H1 (cell line): ENCODE results near the gene FAM107A. TPM values are rescaled to one million over a fixed set of nuclear protein-coding genes. Genes with fewer than 3 reads are reported as not detected.

ENCODE experiments used
- CTCF ChIA-PET: fragments of 300-600 bp; sonication (Branson Sonifier 250); formaldehyde crosslinking; loops from one replicate; lab custom pipeline; 2021; ENCODE audit not compliant: partially characterized antibody; lab: Charles Lee
- POLR2A ChIA-PET: fragments of 300-600 bp; sonication (Branson Sonifier 250); formaldehyde crosslinking; loops from one replicate; lab custom pipeline; 2021; ENCODE audit warnings: inconsistent platforms; ENCODE audit not compliant: partially characterized antibody; lab: Charles Lee
- DNase-seq, 2 experiments: peaks; one replicate each; pipeline versions ENCODE4 v3.0.0 to v3.0.0-alpha.2; 2010 to 2022; ENCODE audit warnings: low spot score in 2 of 2, low read depth in 1 of 2, mixed read lengths in 1 of 2
- FAIRE-seq: peaks from 2 replicates; lab custom pipeline; 2011; peaks lifted over from hg19 to GRCh38; lab: Jason Lieb, UNC
- H2AFZ ChIP-seq: 2 replicates; pipeline ENCODE4 v1.8.1; 2012; ENCODE audit warnings: low read length, inconsistent platforms
- H2AK5ac ChIP-seq: 2 replicates; pipeline ENCODE4 v1.6.1; 2013; ENCODE audit warnings: low read depth, low read length
- H2BK120ac ChIP-seq: replicated peaks from 2 replicates; pipeline ENCODE3; 2013; ENCODE audit warnings: low read depth, low read length, inconsistent platforms
- H2BK12ac ChIP-seq: 2 replicates; pipeline ENCODE4 v1.6.1; 2013; ENCODE audit warnings: low read depth, low read length
- H2BK15ac ChIP-seq: 2 replicates; pipeline ENCODE4 v1.6.1; 2013; ENCODE audit warnings: low read length
- H2BK20ac ChIP-seq: 2 replicates; pipeline ENCODE4 v1.6.1; 2013; ENCODE audit warnings: low read length
- H2BK5ac ChIP-seq: 2 replicates; pipeline ENCODE4 v1.6.1; 2013; ENCODE audit warnings: low read depth, low read length
- H3K14ac ChIP-seq: 2 replicates; pipeline ENCODE4 v1.6.1; 2013; ENCODE audit warnings: inconsistent platforms; ENCODE audit not compliant: insufficient read length
- H3K18ac ChIP-seq: 2 replicates; pipeline ENCODE4 v1.6.1; 2013; ENCODE audit warnings: low read length; ENCODE audit errors: extremely low read depth
- H3K23ac ChIP-seq: 2 replicates; pipeline ENCODE4 v1.6.1; 2013; ENCODE audit warnings: inconsistent platforms; ENCODE audit not compliant: insufficient read length
- H3K23me2 ChIP-seq: 2 replicates; pipeline ENCODE4 v1.6.1; 2013; ENCODE audit warnings: low read depth, low read length
- H3K27ac ChIP-seq: 2 replicates; pipeline ENCODE4 v1.6.1; 2011; ENCODE audit warnings: low read depth, low read length, inconsistent platforms
- H3K27me3 ChIP-seq, 4 experiments: replicated peaks in 1 of 4; 1 replicate in 1 of 4; 2 replicates in 3 of 4; pipeline versions ENCODE4 v1.6.1 to v1.8.1; 2011 to 2013; ENCODE audit warnings: low read length in 3 of 4, mild to moderate bottlenecking in 3 of 4, inconsistent platforms in 2 of 4, mixed read lengths in 2 of 4, moderate library complexity in 1 of 4; ENCODE audit not compliant: control insufficient read depth in 3 of 4, insufficient read depth in 3 of 4; ENCODE audit errors: extremely low read depth in 1 of 4
- H3K36me3 ChIP-seq, 4 experiments: 2 replicates each; pipeline versions ENCODE4 v1.6.1 to v1.8.1; 2011 to 2013; ENCODE audit warnings: mild to moderate bottlenecking in 4 of 4, low read length in 3 of 4, moderate library complexity in 2 of 4, control low read depth in 1 of 4, inconsistent platforms in 1 of 4; ENCODE audit not compliant: insufficient read depth in 4 of 4, control insufficient read depth in 2 of 4
- H3K4ac ChIP-seq: replicated peaks from 2 replicates; pipeline ENCODE3; 2013; ENCODE audit warnings: low read length, low read depth, mixed read lengths, inconsistent platforms; ENCODE audit not compliant: insufficient read length
- H3K4me1 ChIP-seq, 4 experiments: replicated peaks in 1 of 4; 1 replicate in 1 of 4; 2 replicates in 3 of 4; pipeline versions ENCODE4 v1.6.1 to v1.8.1; 2011 to 2013; ENCODE audit warnings: low read length in 3 of 4, inconsistent platforms in 2 of 4, mixed read lengths in 1 of 4; ENCODE audit not compliant: insufficient read depth in 4 of 4, control insufficient read depth in 3 of 4
- H3K4me2 ChIP-seq, 2 experiments: 2 replicates each; pipeline versions ENCODE4 v1.6.1 to v1.8.1; 2011 to 2013; ENCODE audit warnings: low read depth in 2 of 2, low read length in 2 of 2, control low read depth in 1 of 2, inconsistent platforms in 1 of 2, mild to moderate bottlenecking in 1 of 2; ENCODE audit not compliant: insufficient read depth in 1 of 2
- H3K4me3 ChIP-seq, 4 experiments: fragments of 200-600, 300-600 bp in 1 of 4; sonication (generic), shearing (Covaris generic), sonication (Bioruptor Twin) in 1 of 4; 2 replicates each; pipeline versions ENCODE4 v1.5.1 to v1.8.1; 2011 to 2016; ENCODE audit warnings: low read length in 4 of 4, low read depth in 3 of 4, control low read depth in 2 of 4, inconsistent platforms in 2 of 4, mild to moderate bottlenecking in 2 of 4, mixed read lengths in 1 of 4, moderate library complexity in 1 of 4; ENCODE audit not compliant: insufficient read depth in 2 of 4; ENCODE audit errors: extremely low read depth in 1 of 4
- H3K56ac ChIP-seq: replicated peaks from 2 replicates; pipeline ENCODE3; 2013; ENCODE audit warnings: low read depth, mild to moderate bottlenecking, mixed read lengths, low read length, inconsistent platforms; ENCODE audit not compliant: insufficient read length
- H3K79me1 ChIP-seq: 2 replicates; pipeline ENCODE4 v1.6.1; 2013; ENCODE audit warnings: low read depth, low read length, control low read depth
- H3K79me2 ChIP-seq, 2 experiments: 2 replicates each; pipeline versions ENCODE4 v1.6.1 to v1.8.1; 2012 to 2013; ENCODE audit warnings: low read length in 2 of 2, mild to moderate bottlenecking in 2 of 2, inconsistent platforms in 1 of 2; ENCODE audit not compliant: insufficient read depth in 2 of 2, control insufficient read depth in 1 of 2
- H3K9ac ChIP-seq, 4 experiments: replicated peaks in 1 of 4; 1 replicate in 1 of 4; 2 replicates in 3 of 4; pipeline versions ENCODE4 v1.6.1 to v1.8.1; 2011 to 2013; ENCODE audit warnings: low read depth in 3 of 4, low read length in 3 of 4, control low read depth in 2 of 4, mild to moderate bottlenecking in 2 of 4, moderate library complexity in 2 of 4, inconsistent platforms in 1 of 4; ENCODE audit errors: extremely low read depth in 1 of 4
- H3K9me3 ChIP-seq, 2 experiments: 2 replicates each; pipeline versions ENCODE4 v1.6.1 to v1.8.1; 2012 to 2013; ENCODE audit warnings: mild to moderate bottlenecking in 2 of 2, moderate library complexity in 2 of 2, control low read depth in 1 of 2, inconsistent platforms in 1 of 2, low read depth in 1 of 2, low read length in 1 of 2, mixed read lengths in 1 of 2; ENCODE audit not compliant: insufficient read depth in 2 of 2
- H4K20me1 ChIP-seq, 2 experiments: replicated peaks in 1 of 2; 2 replicates each; pipeline versions ENCODE3 to v1.8.1; 2011 to 2013; ENCODE audit warnings: inconsistent platforms in 2 of 2, low read length in 2 of 2, mild to moderate bottlenecking in 1 of 2; ENCODE audit not compliant: insufficient read depth in 2 of 2, control insufficient read depth in 1 of 2
- H4K5ac ChIP-seq: 2 replicates; pipeline ENCODE4 v1.6.1; 2013; ENCODE audit warnings: low read length, low read depth, mixed read lengths, inconsistent platforms; ENCODE audit not compliant: insufficient read length
- H4K8ac ChIP-seq: 2 replicates; pipeline ENCODE4 v1.8.0; 2013; ENCODE audit warnings: mild to moderate bottlenecking, moderate library complexity, low read length, inconsistent platforms; ENCODE audit not compliant: insufficient read depth; ENCODE audit errors: extremely low read depth
- H4K91ac ChIP-seq: replicated peaks from 2 replicates; pipeline ENCODE3; 2013; ENCODE audit warnings: low read length, mixed read lengths, inconsistent platforms; ENCODE audit not compliant: insufficient read length
- ATF2 ChIP-seq: IDR thresholded peaks from 2 replicates; pipeline ENCODE4 v1.6.1; 2012; ENCODE audit warnings: low read length, inconsistent platforms
- ATF3 ChIP-seq: IDR thresholded peaks from 2 replicates; pipeline ENCODE4 v1.6.1; 2011; ENCODE audit warnings: low read depth, mild to moderate bottlenecking, low read length; ENCODE audit not compliant: insufficient read depth
- CBX5 ChIP-seq: fragments of 300-800, 300-1000 bp; sonication (generic); IDR thresholded peaks from 2 replicates; pipeline ENCODE4 v1.7.1; 2016; ENCODE audit warnings: antibody characterized with exemption, low read length, low read depth
- CBX8 ChIP-seq: fragments of 300-800, 300-1000 bp; sonication (generic); IDR thresholded peaks from 2 replicates; pipeline ENCODE4 v1.7.1; 2016; ENCODE audit warnings: low read depth, low read length, borderline replicate concordance
- CHD2 ChIP-seq: IDR thresholded peaks from 2 replicates; pipeline ENCODE4 v1.6.1; 2012; ENCODE audit warnings: low read length, improper control_type of control experiment
- EGR1 ChIP-seq: IDR thresholded peaks from 2 replicates; pipeline ENCODE4 v1.6.1; 2011; ENCODE audit warnings: low read depth, low read length, borderline replicate concordance
- GABPA ChIP-seq: IDR thresholded peaks from 2 replicates; pipeline ENCODE4 v1.6.1; 2011; ENCODE audit warnings: mild to moderate bottlenecking, low read length, moderate library complexity, borderline replicate concordance; ENCODE audit not compliant: insufficient read depth
- GTF2F1 ChIP-seq: IDR thresholded peaks from 2 replicates; pipeline ENCODE4 v1.6.1; 2012; ENCODE audit warnings: low read depth, low read length, improper control_type of control experiment, borderline replicate concordance
- POU5F1 ChIP-seq: IDR thresholded peaks from 2 replicates; pipeline ENCODE4 v1.6.1; 2011; ENCODE audit warnings: low read depth, mild to moderate bottlenecking, low read length, moderate library complexity
- SRF ChIP-seq: IDR thresholded peaks from 2 replicates; pipeline ENCODE4 v1.6.1; 2011; ENCODE audit warnings: mild to moderate bottlenecking, low read depth, low read length, moderate library complexity
- TAF7 ChIP-seq: optimal IDR thresholded peaks from 2 replicates; pipeline ENCODE3; 2011; ENCODE audit warnings: low read depth, mild to moderate bottlenecking, inconsistent platforms, low read length, moderate library complexity, borderline replicate concordance
- whole genome bisulfite sequencing, 2 experiments: shearing (Covaris generic) in 1 of 2; methylation state at CpG; one replicate each; pipeline versions ENCODE4 v1.1.6 to v1.1.7; 2013 to 2015; ENCODE audit warnings: low lambda C conversion rate in 2 of 2, mixed read lengths in 2 of 2, inconsistent platforms in 1 of 2, low coverage in 1 of 2, missing lambda C conversion rate in 1 of 2; ENCODE audit not compliant: insufficient replicate concordance in 2 of 2, insufficient coverage in 1 of 2, insufficient read length in 1 of 2; ENCODE audit errors: extremely low coverage in 1 of 2, missing lambda C conversion rate in 1 of 2; 5-methylcytosine and 5-hydroxymethylcytosine counted together
- polyA plus RNA-seq, 7 experiments: library from polyadenylated mRNA; depleted of rRNA in 3 of 7; stranded (reverse) in 5 of 7; unstranded in 2 of 7; fragments of >200 nt in 5 of 7; fragments of 200-250 nt in 2 of 7; gene quantifications; 1 replicate in 5 of 7; 2 replicates in 1 of 7; 4 replicates in 1 of 7; pipeline versions ENCODE4 v1.2.1 to v1.2.3, GENCODE V29; 2011 to 2013; ENCODE audit warnings: missing spikeins in 2 of 7, mixed read lengths in 2 of 7
- total RNA-seq: library from RNA; stranded (reverse); fragmentation: NEBNext Ultra II Directional; extraction: Animal tissue kit (Norgen Biotek cat#: 25700); gene quantifications from 2 replicates; pipeline ENCODE4 v1.2.1, GENCODE V29; 2021

The FAM107A gene
- total and polyA plus RNA-seq, 2 of the 8 experiments (the other 6 are each of a cell fraction or from before 2014, with no cell fraction given): 0.51 to 0.65 TPM

DNA sequence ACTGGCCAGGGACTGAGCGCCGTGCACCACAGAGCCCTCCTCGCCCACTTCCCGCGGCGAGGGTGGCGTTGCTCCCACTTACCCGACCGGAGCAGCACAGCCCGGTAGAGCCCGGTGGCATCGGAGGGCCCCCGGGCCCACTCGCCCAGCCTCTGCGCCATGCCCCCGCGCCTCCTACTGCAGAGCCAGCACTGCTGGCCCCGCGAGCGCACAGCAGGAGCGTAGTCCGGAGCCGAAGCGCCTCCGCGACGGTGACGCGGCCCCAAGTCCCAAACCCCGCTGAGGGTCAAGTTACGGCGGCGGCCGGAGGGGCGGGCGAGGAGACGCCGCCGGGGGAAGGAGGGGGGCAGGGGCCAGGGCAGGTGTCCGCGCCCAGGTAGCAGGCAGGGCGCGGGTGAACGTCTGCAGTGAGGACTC, 9.6 kb upstream of the FAM107A start:
- no peak overlapping the region for H4K5ac ChIP-seq
- H3K23me2 ChIP-seq: peaks cover 2% of the 10 kb centered on the region; the same call in 1 of the 2 replicates
- H3K4me3 ChIP-seq: peak overlapping the region; percentile 20 to 58 (median 39); a peak in 7 of 8 replicates
- H2AFZ ChIP-seq: no peak overlapping the region
- ChIA-PET CTCF (interaction anchor here (0.7 to 40.0 kb wide), 6 partner anchors 10 to 102 kb away, joined by 3 to 994 read pairs (median 3); no protein-coding TSS in a partner anchor), POLR2A (no interaction called here)
- no peak overlapping the region for H2AK5ac ChIP-seq
- H2BK5ac ChIP-seq: no peak overlapping the region
- no peaks in the 10 kb centered on the region for H3K79me2 ChIP-seq
- H4K20me1 ChIP-seq: peaks cover 0 to 5% of the 10 kb centered on the region in 2 experiments
- no peaks in the 10 kb centered on the region for H3K36me3 ChIP-seq
- no peaks in the 10 kb centered on the region for H3K79me1 ChIP-seq
- no peak overlapping the region for H3K18ac ChIP-seq
- H3K4me1 ChIP-seq: peaks cover 4 to 14% (median 9%) of the 10 kb centered on the region in 4 experiments; a peak in 6 of 7 replicates
- H3K4me2 ChIP-seq: peak overlapping the region; percentile 38 to 85
- FAIRE-seq (no peak), DNase-seq (peak in 1 of 2 experiments; percentile 84)
- H3K14ac ChIP-seq: no peak overlapping the region
- H3K9ac ChIP-seq: 0 out of 7 replicates have a peak overlapping the region, but pooled peaks of 1 of the 4 experiments have one; percentile 3
- H3K27ac ChIP-seq: no peak overlapping the region
- no peaks in the 10 kb centered on the region for H3K9me3 ChIP-seq
- H2BK12ac ChIP-seq: no peak overlapping the region; the same call in 1 of the 2 replicates
- no peak overlapping the region for H3K23ac ChIP-seq
- peaks cover 7 to 35% (median 31%) of the 10 kb centered on the region in 4 experiments for H3K27me3 ChIP-seq
- H3K4ac ChIP-seq: no peak overlapping the region
- H2BK120ac ChIP-seq: no peak overlapping the region
- no peak overlapping the region for H4K8ac ChIP-seq
- H2BK20ac ChIP-seq: no peak overlapping the region
- WGBS, 2 experiments: 8% methylated on average over 29 of the region's 44 CpGs; no CpG with 5 or more reads in 1 of the 2 experiments
- 0 out of 2 replicates have a peak overlapping the region, but pooled peaks have one; percentile 76 for H2BK15ac ChIP-seq
- no peak overlapping the region for H4K91ac ChIP-seq
- no peak overlapping the region for H3K56ac ChIP-seq
- TF ChIP-seq CBX5 (no peak), ATF2 (no peak), EGR1 (no peak), GABPA (no peak), SRF (no peak), ATF3 (no peak), CHD2 (peak; percentile 43; the same call in 1 of the 2 replicates), GTF2F1 (no peak), POU5F1 (no peak), CBX8 (no peak), TAF7 (no peak)
